ENCODE results near the gene KRTAP4-1.
"Not testable (repeated sequence)": the region's sequence is repeated elsewhere in the genome, so short reads cannot be mapped to it uniquely, and the experiment has no call there.

The KRTAP4-1 gene

DNA sequence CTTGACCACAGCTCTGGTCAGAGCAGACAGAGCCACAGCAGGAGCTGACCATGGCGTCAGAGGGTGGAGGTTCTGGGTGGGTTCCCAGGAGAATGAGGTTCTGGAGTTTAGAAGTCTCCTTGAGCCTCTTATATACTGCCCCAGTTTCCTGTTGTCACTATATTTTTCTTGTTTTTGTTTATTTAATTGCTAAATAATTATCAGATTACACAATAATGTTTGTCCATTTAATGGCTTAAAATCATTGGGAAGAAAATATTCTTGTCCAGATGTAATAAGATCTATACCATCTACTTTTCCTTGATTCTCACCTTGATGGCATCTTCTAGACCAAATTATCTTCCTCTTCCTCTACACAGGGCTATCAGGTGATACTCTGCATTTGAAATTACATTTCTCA, 16.6 kb downstream of the KRTAP4-1 start, which contains the start of gene KRTAP4-3:
Gene KRTAP4-3 (minus strand): TSS at position 101 of the 400 bp plus-strand sequence. CDS start 49 bp downstream, at position 52.
- no peak for DNase-seq

DNA sequence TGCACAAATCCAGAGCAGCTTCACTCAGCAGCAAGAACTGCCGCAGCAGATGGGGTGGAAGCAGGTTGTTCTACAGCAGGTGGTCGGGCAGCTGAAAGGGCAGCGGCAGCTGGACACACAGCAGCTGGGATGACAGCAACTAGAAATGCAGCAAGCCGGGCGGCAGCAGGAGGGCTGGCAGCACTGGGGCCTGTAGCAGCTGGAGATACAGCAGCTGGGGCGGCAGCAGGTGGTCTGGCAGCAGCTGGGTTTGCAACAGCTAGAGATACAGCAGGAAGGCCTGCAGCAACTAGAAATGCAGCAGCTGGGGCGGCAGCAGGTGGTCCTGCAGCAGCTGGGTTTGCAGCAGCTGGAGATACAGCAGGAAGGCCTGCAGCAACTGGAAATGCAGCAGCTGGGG, 17.1 kb downstream of the KRTAP4-1 start:
- DNase-seq = no peak

DNA sequence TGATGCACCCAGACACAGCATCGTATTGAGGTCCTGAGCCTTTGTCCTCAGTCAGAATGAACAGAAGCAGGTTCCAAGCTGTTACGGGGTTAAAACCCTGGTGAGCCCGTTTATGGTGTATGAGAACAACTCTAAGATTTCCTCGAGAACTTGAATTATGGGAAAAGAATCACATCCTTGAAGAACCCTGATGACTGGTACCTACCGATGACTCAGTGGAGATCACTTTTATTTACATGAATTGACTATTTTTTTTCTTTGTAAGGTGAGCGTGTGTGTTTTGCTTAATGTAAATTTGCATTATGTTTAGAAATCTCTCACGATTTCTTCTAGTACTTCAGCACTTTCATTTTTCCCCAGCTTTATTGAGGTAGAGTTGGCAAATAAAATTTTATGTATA, 20.9 kb downstream of the KRTAP4-1 start:
- DNase-seq = no peak

DNA sequence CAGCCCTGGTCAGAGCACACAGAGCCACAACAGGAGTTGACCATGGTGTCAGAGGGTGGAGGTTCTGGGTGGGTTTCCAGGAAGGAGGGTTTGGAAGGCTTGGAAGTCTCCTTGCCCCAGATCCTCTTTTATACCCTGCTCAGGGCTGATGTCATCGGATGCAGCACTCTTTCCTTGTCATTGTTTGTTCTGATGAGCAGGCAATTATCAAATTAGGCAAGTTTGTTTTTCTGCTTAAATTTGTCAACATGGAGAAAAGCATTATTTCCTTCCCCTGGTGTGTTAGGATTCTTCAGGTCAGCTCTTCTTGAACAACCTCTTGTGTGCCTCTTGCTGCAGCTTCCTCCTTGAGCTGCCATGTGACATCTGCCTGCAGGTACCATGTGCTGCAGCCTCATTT, 24.1 kb downstream of the KRTAP4-1 start, which contains the start of gene KRTAP4-4:
Gene KRTAP4-4 (minus strand): TSS at position 101 of the 400 bp plus-strand sequence. CDS start 57 bp downstream, at position 44.
- DNase-seq = no peak

DNA sequence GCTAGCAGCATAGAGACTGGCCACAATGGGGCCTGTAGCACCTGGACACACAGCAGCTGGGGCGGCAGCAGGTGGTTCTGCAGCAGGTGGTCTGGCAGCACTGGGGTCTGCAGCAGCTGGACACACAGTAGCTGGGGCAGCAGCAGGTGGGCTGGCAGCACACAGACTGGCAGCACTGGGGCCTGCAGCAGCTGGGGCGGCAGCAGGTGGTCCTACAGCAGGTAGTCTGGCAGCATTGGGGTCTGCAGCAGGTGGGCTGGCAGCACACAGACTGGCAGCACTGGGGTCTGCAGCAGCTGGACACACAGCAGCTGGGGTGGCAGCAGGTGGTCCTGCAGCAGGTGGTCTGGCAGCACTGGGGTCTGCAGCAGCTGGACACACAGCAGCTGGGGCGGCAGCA, 24.5 kb downstream of the KRTAP4-1 start:
- DNase-seq = not testable (repeated sequence)

DNA sequence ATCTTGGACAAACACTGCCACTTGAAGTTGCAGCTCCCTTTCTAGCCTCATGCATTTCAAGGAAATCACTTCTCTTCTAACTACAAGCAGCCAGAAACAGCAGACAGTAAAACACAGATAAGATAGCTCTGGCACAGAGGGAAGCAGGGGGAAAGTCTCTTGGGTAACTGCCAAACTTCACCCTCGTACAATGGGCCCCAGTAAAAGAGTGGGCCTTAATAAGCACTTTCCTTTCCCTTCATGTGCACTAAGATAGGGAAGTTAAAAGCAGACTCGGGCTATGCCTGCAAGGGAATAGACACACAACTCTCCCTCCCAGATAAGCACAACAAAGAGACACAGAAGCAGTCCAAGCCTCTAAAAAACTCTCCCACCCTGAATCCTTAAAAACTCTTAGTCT, 30.9 kb downstream of the KRTAP4-1 start:
- no peak for DNase-seq

DNA sequence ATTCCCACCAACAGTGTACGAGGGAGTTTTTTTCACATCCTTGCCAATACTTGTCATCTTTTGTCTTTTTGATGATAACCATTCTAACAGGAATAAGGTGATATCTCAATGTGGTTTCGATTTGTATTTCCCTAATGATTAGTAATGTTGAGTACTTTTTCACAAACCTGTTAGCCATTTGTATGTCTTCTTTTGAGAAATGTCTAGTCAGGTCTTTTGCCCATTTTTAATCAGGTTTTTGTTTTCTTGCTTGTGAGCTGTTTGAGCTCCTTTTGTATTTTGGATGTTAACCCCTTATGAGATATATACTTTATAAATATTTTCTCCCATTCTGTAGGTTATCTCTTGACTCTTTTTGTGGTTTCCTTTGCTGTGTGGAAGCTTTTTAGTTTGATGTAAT, 33.2 kb downstream of the KRTAP4-1 start:
- DNase-seq = no peak

DNA sequence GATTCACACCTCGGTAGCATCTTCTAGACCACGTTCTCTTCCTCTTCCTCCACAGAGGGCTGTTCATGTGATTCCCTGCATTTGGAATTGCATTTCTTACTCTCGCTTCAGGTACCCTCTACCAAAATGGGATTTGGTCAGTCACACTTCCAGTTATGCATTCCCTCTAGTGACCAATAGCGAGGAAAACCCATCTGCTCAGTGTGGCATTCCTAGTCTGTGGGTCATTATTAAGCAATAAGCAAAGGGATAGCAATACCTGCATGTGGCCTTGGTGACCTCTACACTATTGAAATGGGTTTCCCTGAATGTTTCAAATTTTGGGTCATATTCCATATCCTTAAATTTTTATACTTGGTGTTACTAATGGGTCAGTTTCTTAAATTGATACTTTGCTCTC, 34.7 kb downstream of the KRTAP4-1 start:
- DNase-seq = no peak

GRCh38 chr17:41149652-41149985, 35.1 kb downstream of the KRTAP4-1 start, which contains the start of gene KRTAP4-5:
Gene KRTAP4-5 (minus strand): TSS chr17:41149825. CDS start chr17:41149767, 58 bp downstream.
- DNase-seq = no peak

GRCh38 chr17:41148971-41149651, 35.6 kb downstream of the KRTAP4-1 start:
- not testable (repeated sequence) for DNase-seq

DNA sequence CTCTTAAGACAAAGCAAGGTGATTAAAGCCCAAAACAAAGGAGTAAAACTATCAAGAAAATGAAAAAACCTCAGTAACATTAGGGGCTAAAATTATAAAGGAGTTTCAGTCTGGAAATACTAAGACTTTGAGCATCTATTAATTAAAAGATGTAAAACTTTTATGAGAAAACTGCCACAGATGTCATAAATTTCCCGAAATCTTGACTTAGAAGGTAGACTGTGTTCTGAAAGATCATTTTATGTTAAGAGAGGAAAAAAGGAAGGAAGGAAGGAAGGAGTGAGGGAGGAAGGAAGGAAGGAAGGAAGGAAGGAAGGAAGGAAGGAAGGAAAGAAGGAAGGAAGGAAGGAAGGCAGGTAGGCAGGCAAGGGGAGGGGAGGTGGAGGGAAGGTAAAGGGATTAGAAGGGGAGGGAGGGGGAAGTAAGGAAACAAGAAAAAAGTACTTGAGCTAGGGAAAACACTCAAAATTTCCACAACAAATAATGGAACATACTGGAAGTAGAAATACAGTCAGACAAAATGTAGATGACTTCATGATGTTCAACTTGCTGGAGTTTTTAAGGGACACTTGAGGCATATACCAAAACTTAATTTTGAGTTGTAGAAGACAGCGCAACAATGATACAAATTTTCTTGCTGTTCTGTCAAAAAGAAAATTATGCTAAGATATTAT, 37.0 kb downstream of the KRTAP4-1 start:
- DNase-seq = no peak

GRCh38 chr17:41145261-41145660, 39.5 kb downstream of the KRTAP4-1 start:
- DNase-seq = no peak

- no peak for DNase-seq
These were observed 39.9 kb downstream of the KRTAP4-1 start for GRCh38 chr17:41144846-41145245.

- no peak for DNase-seq
These were observed 43.4 kb downstream of the KRTAP4-1 start for GRCh38 chr17:41141361-41141760.

DNA sequence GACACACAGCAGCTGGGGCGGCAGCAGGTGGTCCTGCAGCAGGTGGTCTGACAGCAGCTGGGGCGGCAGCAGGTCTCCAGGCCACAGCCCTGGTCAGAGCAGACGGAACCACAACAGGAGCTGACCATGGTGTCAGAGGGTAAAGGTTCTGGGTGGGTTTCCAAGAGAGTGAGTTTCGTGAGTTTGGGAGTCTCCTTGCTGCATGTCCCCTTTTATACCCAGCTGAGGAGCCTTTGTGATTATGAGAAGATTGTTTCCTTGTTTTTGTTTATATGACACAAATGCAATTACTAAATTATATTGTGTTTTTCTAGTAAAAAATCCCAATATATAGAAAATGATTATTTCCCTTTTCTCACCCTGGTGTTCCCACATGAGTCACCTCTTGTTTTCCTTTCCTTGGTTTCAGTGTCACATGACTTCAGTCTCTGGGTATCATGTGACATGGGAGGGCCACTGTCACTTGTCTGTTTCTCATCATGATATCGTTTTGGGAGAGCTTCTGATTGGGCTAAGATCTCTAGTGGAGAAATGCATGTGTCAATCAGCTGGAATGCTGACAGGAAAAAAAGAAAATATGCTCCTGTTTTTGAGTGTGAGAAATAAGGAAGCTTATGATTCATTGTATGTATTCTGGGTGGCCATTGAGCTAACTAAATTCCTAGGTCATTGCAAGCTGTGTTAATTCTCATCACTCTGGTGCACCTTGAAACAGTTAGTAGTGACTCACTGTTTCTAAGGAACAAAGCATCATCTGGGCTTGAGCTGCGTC, 44.2 kb downstream of the KRTAP4-1 start, which contains the start of gene KRTAP4-6:
Gene KRTAP4-6 (minus strand): TSS at position 185 of the 772 bp plus-strand sequence. CDS start 57 bp downstream, at position 128.
- DNase-seq = no peak

DNA sequence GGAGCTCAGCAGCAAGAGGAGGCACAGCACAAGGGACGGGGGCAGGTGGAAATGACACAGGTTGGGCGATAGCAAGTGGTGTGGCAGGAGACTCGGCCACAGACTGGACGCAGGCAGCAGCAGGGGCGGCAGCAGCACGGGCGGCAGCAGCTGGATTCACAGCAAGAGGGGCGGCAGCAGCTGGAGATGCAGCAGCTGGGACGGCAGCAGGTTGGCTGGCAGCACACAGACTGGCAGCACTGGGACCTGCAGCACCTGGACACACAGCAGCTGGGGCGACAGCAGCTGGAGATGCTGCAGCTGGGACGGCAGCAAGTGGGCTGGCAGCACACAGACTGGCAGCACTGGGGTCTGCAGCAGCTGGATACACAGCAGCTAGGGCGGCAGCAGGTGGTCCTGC, 44.8 kb downstream of the KRTAP4-1 start:
- DNase-seq = not testable (repeated sequence)

Measured in stimulated activated CD4-positive, alpha-beta T cell treated with anti-CD3 and anti-CD28 coated beads, Interleukin-1b, Interleukin-23, amount 100 ng/mL, for 48 hours (primary cell).